Suprapubic skin (tissue), 4 donors: ENCODE measurements around the gene TMEM200B. TPM values are rescaled to one million over a fixed set of nuclear protein-coding genes. Genes with fewer than 3 reads are reported as not detected.

ENCODE experiments used
- DNase-seq, 2 donors: peaks; one replicate each; pipeline ENCODE4 v3.0.0-alpha.2; 2019; ENCODE audit warnings: low spot score in 2 of 2
- H3K27ac ChIP-seq: fragments of 200-600 bp; sonication (generic); one replicate; pipeline ENCODE4 v1.5.1; 2019
- H3K27me3 ChIP-seq: fragments of 200-600 bp; sonication (generic); one replicate; pipeline ENCODE4 v1.5.1; 2019
- H3K36me3 ChIP-seq: fragments of 200-600 bp; sonication (generic); one replicate; pipeline ENCODE4 v1.5.1; 2019
- H3K4me1 ChIP-seq: fragments of 200-600 bp; sonication (generic); one replicate; pipeline ENCODE4 v1.5.1; 2019
- H3K4me3 ChIP-seq: fragments of 200-600 bp; sonication (generic); one replicate; pipeline ENCODE4 v1.5.1; 2019; ENCODE audit warnings: mild to moderate bottlenecking
- H3K9me3 ChIP-seq: fragments of 200-600 bp; sonication (generic); one replicate; pipeline ENCODE4 v1.5.1; 2019
- CTCF ChIP-seq, 2 donors: fragments of 200-600 bp in 1 of 2; fragments of 450-650 bp in 1 of 2; sonication (generic) in 1 of 2; IDR thresholded peaks; one replicate each; pipeline ENCODE4 v1.5.1; 2016 to 2019; ENCODE audit warnings: antibody characterized with exemption in 2 of 2, mild to moderate bottlenecking in 1 of 2, moderate library complexity in 1 of 2
- EP300 ChIP-seq: sonication (generic); formaldehyde crosslinking; IDR thresholded peaks from one replicate; pipeline ENCODE4 v1.6.1; 2017; ENCODE audit warnings: antibody characterized with exemption
- POLR2A ChIP-seq, 2 donors: fragments of 450-650 bp; IDR thresholded peaks; one replicate each; pipeline ENCODE4 v1.6.1; 2017; ENCODE audit warnings: antibody characterized with exemption in 2 of 2, mild to moderate bottlenecking in 2 of 2, moderate library complexity in 2 of 2
- POLR2AphosphoS5 ChIP-seq, 3 donors: sonication (generic); formaldehyde crosslinking; IDR thresholded peaks; one replicate each; pipeline ENCODE4 v1.6.1; 2017; ENCODE audit warnings: antibody characterized with exemption in 3 of 3
- WGBS: methylation state at CpG from one replicate; pipeline ENCODE4 v1.1.5; 2018; 5-methylcytosine and 5-hydroxymethylcytosine counted together
- total RNA-seq, 4 donors: library from RNA; depleted of rRNA; stranded (reverse); fragments of >200 nt; gene quantifications; one replicate each; pipeline ENCODE4 v1.1.0, GENCODE V29; 2016

TMEM200B gene
- total RNA-seq, 4 donors from 2014 or later, result 2.5 to 5.7 (median 3.8) TPM

GRCh38 chr1:29167904-29168303, 44.2 kb upstream of the TMEM200B start:
- Histone ChIP-seq H3K36me3 (peaks cover 51% of the 10 kb centered on the region), H3K4me3 (no peak overlapping the region), H3K9me3 (no peaks in the 10 kb centered on the region), H3K4me1 (peaks cover 43% of the 10 kb centered on the region), H3K27me3 (no peaks in the 10 kb centered on the region), H3K27ac (no peak overlapping the region)
- TF ChIP-seq POLR2A (IDR thresholded peaks at IDR 0.05) (no peak), EP300 (no peak), POLR2AphosphoS5 (IDR thresholded peaks at IDR 0.05) (no peak)
- no peak for DNase-seq
- 96% methylated on average over 9 of the region's 9 CpGs for WGBS

- Histone ChIP-seq H3K4me3 (no peak overlapping the region), H3K9me3 (no peaks in the 10 kb centered on the region), H3K36me3 (peaks cover 63% of the 10 kb centered on the region), H3K27ac (no peak overlapping the region), H3K27me3 (no peaks in the 10 kb centered on the region), H3K4me1 (peaks cover 49% of the 10 kb centered on the region)
- no peak for TF ChIP-seq CTCF (IDR thresholded peaks at IDR 0.05)
- TF ChIP-seq EP300, result no peak
- TF ChIP-seq POLR2A (IDR thresholded peaks at IDR 0.05), result no peak
- no peak for TF ChIP-seq POLR2AphosphoS5 (IDR thresholded peaks at IDR 0.05)
- 59% methylated on average over 5 of the region's 9 CpGs for WGBS
- no peak for DNase-seq
These were observed 42.7 kb upstream of the TMEM200B start for GRCh38 chr1:29166291-29166878.

- H3K4me3 ChIP-seq, result no peak overlapping the region
- TF ChIP-seq CTCF (IDR thresholded peaks at IDR 0.05), result no peak
- no peak for TF ChIP-seq POLR2A (IDR thresholded peaks at IDR 0.05)
- no peak overlapping the region for H3K27ac ChIP-seq
- no peak for DNase-seq
- WGBS, result 93% methylated on average over 4 of the region's 4 CpGs
- no peaks in the 10 kb centered on the region for H3K9me3 ChIP-seq
- peaks cover 74% of the 10 kb centered on the region for H3K36me3 ChIP-seq
- H3K4me1 ChIP-seq, result peaks cover 35% of the 10 kb centered on the region
- H3K27me3 ChIP-seq, result no peaks in the 10 kb centered on the region
These were observed 40.9 kb upstream of the TMEM200B start for GRCh38 chr1:29164588-29164987.

- Histone ChIP-seq H3K9me3 (no peaks in the 10 kb centered on the region), H3K27ac (no peak overlapping the region), H3K4me1 (peaks cover 22% of the 10 kb centered on the region), H3K27me3 (no peaks in the 10 kb centered on the region), H3K4me3 (no peak overlapping the region), H3K36me3 (peaks cover 80% of the 10 kb centered on the region)
- DNase-seq, result no peak
- TF ChIP-seq POLR2AphosphoS5 (IDR thresholded peaks at IDR 0.05) (no peak), POLR2A (IDR thresholded peaks at IDR 0.05) (no peak), CTCF (IDR thresholded peaks at IDR 0.05) (no peak), EP300 (no peak)
- WGBS, result 73% methylated on average over 9 of the region's 9 CpGs
These were observed 38.9 kb upstream of the TMEM200B start for GRCh38 chr1:29162476-29163138.

- Histone ChIP-seq H3K4me1 (peaks cover 22% of the 10 kb centered on the region), H3K27ac (no peak overlapping the region), H3K4me3 (no peak overlapping the region), H3K9me3 (no peaks in the 10 kb centered on the region), H3K27me3 (no peaks in the 10 kb centered on the region), H3K36me3 (peaks cover 81% of the 10 kb centered on the region)
- no peak for DNase-seq
- no peak for TF ChIP-seq CTCF (IDR thresholded peaks at IDR 0.05)
- TF ChIP-seq EP300, result no peak
- TF ChIP-seq POLR2AphosphoS5 (IDR thresholded peaks at IDR 0.05), result no peak
- TF ChIP-seq POLR2A (IDR thresholded peaks at IDR 0.05), result no peak
- WGBS, result 64% methylated on average over 4 of the region's 4 CpGs
These were observed 38.3 kb upstream of the TMEM200B start for GRCh38 chr1:29162025-29162424.
